ENCODE measurements around the gene SSR4. TPM values are rescaled to one million over a fixed set of nuclear protein-coding genes. Genes with fewer than 3 reads are reported as not detected.
"Not testable (repeated sequence)": the region's sequence is repeated elsewhere in the genome, so short reads cannot be mapped to it uniquely, and the experiment has no call there.

The SSR4 gene
- total and polyA plus RNA-seq, 10 of the 15 experiments (the other 5 are each of a cell fraction or from before 2014, with no cell fraction given) = 151 to 521 (median 310) TPM

DNA sequence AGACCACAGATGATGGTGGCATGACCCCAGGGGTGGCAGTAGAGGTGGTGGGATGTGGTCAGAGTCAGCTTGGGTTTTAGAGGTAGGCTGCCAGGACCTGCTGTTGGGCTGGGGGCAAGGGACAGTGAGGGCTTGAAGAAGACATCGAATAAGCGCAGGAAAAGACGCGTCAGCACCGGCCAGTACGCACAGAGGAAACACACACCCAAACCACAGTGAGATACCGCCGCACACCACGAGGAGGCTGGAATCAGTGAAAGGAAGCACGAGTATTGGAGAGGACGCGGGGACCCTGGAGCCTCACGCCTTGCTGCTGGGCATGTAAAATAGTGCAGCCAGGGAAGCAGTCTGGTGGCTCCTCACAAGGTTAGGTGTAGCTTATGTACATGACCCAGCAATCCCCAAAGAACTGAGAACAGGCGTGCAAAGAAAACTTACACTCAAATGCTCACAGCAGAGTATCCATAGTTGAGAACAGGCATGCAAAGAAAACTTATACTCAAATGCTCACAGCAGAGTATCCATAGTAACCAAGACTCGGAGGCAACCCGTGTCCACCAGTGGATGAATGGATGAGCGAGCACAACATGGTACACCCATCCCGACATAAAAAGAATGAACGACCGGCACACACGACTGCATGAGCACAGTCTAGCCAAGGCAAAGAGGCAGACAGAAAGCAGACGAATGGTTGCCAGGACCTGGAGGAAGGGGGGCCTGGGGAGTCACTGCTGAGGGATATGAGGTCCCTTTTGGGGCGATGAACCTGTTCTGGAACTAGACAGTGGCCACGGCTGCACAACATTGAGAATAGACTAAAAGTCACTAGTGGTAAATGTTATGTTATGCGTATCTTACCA lies 22.6 kb downstream of the SSR4 start:
- in situ Hi-C loops (cut with MboI) (loop anchor here (25.0 kb wide), 1 partner anchor 630 kb away; the partner anchor contains the start of gene MAGEA1), intact Hi-C loops (cut with micrococcal nuclease; ENCODE audit: unreplicated experiment) (no loop called here)
- TF ChIP-seq PAX8 (IDR thresholded peaks at IDR 0.05) (no peak), JUND (IDR thresholded peaks at IDR 0.05; ENCODE audit: low read depth, low read length) (no peak), ESRRA (IDR thresholded peaks at IDR 0.05; ENCODE audit: low read length) (no peak)
- Histone ChIP-seq H3K27ac (ENCODE audit: control insufficient read depth, insufficient read depth) (no peak overlapping the region), H3K4me3 (no peak overlapping the region), H2AFZ (ENCODE audit: control insufficient read depth, low read depth, low read length) (no peak overlapping the region), H3K27me3 (replicated peaks in 1 of 2; ENCODE audit: control insufficient read depth in 2 of 2, insufficient read depth in 2 of 2, low read length in 1 of 2) (no peaks in the 10 kb centered on the region), H3K79me2 (ENCODE audit: control insufficient read depth, insufficient read depth, low read length) (no peaks in the 10 kb centered on the region), H3K9me3 (replicated peaks; ENCODE audit: control insufficient read depth, insufficient read depth, low read length) (no peaks in the 10 kb centered on the region), H3K4me2 (ENCODE audit: control insufficient read depth, insufficient read depth) (no peak overlapping the region), H4K20me1 (ENCODE audit: control insufficient read depth, insufficient read depth) (no peaks in the 10 kb centered on the region), H3K9ac (ENCODE audit: control insufficient read depth, insufficient read depth, low read length) (no peak overlapping the region), H3K36me3 (ENCODE audit: control insufficient read depth in 2 of 2, insufficient read depth in 2 of 2, low read length in 1 of 2) (no peaks in the 10 kb centered on the region), H3K4me1 (ENCODE audit: control insufficient read depth, insufficient read depth, low read length) (no peaks in the 10 kb centered on the region)
- ChIA-PET CTCF (no interaction called here), RAD21 (ENCODE audit: unreplicated experiment) (no interaction called here), SMC1A (ENCODE audit: uncharacterized antibody, unreplicated experiment) (no interaction called here), POLR2A (no interaction called here)
- no TSS peak for BruUV-seq (replicated peaks)
- peak; percentile 35; the same call in 2 of the 3 replicates for ATAC-seq
- no peak for FAIRE-seq
- WGBS (ENCODE audit: insufficient coverage, insufficient replicate concordance, low lambda C conversion rate, missing lambda C conversion rate) = 35% methylated on average over 25 of the region's 25 CpGs
- DNase-seq (ENCODE audit: low read depth, low spot score) = no peak

DNA sequence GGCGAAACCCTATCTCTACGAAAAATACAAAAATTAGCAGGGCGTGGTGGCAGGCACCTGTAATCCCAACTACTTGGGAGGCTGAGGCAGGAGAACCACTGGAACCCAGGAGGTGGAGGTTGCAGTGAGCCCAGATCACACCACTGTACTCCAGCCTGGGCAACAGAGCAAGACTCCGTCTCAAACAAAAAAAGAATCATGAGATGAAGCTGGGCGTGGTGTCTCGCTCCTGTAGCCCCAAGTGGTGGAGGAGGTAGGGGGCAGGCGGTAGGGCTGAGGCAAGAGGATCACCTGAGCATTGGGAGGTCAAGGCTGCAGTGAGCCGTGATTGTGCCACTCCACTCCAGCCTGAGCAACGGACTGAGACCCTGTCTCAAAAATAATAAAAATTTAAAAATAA lies 23.6 kb downstream of the SSR4 start:
- 13% methylated on average over 9 of the region's 9 CpGs for WGBS (ENCODE audit: insufficient coverage, insufficient replicate concordance, low lambda C conversion rate, missing lambda C conversion rate)
- H3K27me3 ChIP-seq (replicated peaks in 1 of 2; ENCODE audit: control insufficient read depth in 2 of 2, insufficient read depth in 2 of 2, low read length in 1 of 2) = not testable (repeated sequence)

More for the DNA sequence above, 23.6 kb downstream of the SSR4 start:
- H3K4me2 ChIP-seq (ENCODE audit: control insufficient read depth, insufficient read depth); RAD21 ChIA-PET (ENCODE audit: unreplicated experiment); POLR2A ChIA-PET; H3K27ac ChIP-seq (ENCODE audit: control insufficient read depth, insufficient read depth); CTCF ChIA-PET; H3K4me1 ChIP-seq (ENCODE audit: control insufficient read depth, insufficient read depth, low read length); H4K20me1 ChIP-seq (ENCODE audit: control insufficient read depth, insufficient read depth); H3K4me3 ChIP-seq; H2AFZ ChIP-seq (ENCODE audit: control insufficient read depth, low read depth, low read length); BruUV-seq (replicated peaks); H3K9ac ChIP-seq (ENCODE audit: control insufficient read depth, insufficient read depth, low read length); FAIRE-seq; intact Hi-C loops (cut with micrococcal nuclease; ENCODE audit: unreplicated experiment); DNase-seq (ENCODE audit: low read depth, low spot score); H3K79me2 ChIP-seq (ENCODE audit: control insufficient read depth, insufficient read depth, low read length); H3K9me3 ChIP-seq (replicated peaks; ENCODE audit: control insufficient read depth, insufficient read depth, low read length); ATAC-seq; H3K36me3 ChIP-seq (ENCODE audit: control insufficient read depth in 2 of 2, insufficient read depth in 2 of 2, low read length in 1 of 2); SMC1A ChIA-PET (ENCODE audit: uncharacterized antibody, unreplicated experiment): not testable (repeated sequence)
- in situ Hi-C loops (cut with MboI) = loop anchor here (25.0 kb wide), 1 partner anchor 631 kb away; the partner anchor contains the start of gene MAGEA1

Measured in GM12878 (cell line).